GM23338 (cell line): ENCODE data around the gene P4HTM. TPM values are rescaled to one million over a fixed set of nuclear protein-coding genes. Genes with fewer than 3 reads are reported as not detected.

Experiments
- ATAC-seq: fragments of 200-7000 bp; cut with Tn5 transposase; 3 replicates; pipeline ENCODE4 v1.9.1; 2020
- DNase-seq: peaks from one replicate; pipeline ENCODE4 v3.0.0-alpha.2; 2015; ENCODE audit warnings: low spot score
- H2AFZ ChIP-seq: fragments of 200-600 bp; sonication (generic); 2 replicates; pipeline ENCODE4 v1.8.0; 2016; ENCODE audit warnings: antibody characterized with exemption, mild to moderate bottlenecking, moderate library complexity
- H3F3A ChIP-seq: fragments of 200-600 bp; sonication (generic); replicated peaks from 2 replicates; pipeline ENCODE4 v1.8.0; 2017; ENCODE audit warnings: antibody characterized with exemption, mixed run types, low read depth
- H3K27ac ChIP-seq: fragments of 200-600 bp; sonication (generic); 2 replicates; pipeline ENCODE4 v1.6.1; 2016; ENCODE audit warnings: low read depth
- H3K27me3 ChIP-seq: fragments of 200-600 bp; sonication (generic); 2 replicates; pipeline ENCODE4 v1.8.0; 2016; ENCODE audit warnings: mild to moderate bottlenecking, mixed run types, moderate library complexity; ENCODE audit not compliant: insufficient read depth
- H3K36me3 ChIP-seq: fragments of 200-600 bp; sonication (generic); 2 replicates; pipeline ENCODE4 v1.8.0; 2016; ENCODE audit warnings: mild to moderate bottlenecking; ENCODE audit not compliant: insufficient read depth
- H3K4me1 ChIP-seq: fragments of 200-600 bp; sonication (generic); 2 replicates; pipeline ENCODE4 v1.8.0; 2016; ENCODE audit warnings: mild to moderate bottlenecking, moderate library complexity; ENCODE audit not compliant: insufficient read depth
- H3K4me2 ChIP-seq: fragments of 200-600 bp; sonication (generic); 2 replicates; pipeline ENCODE4 v1.7.1; 2017; ENCODE audit warnings: mixed run types
- H3K4me3 ChIP-seq: fragments of 200-600 bp; sonication (generic); 2 replicates; pipeline ENCODE4 v1.6.1; 2016; ENCODE audit warnings: mixed run types
- H3K79me2 ChIP-seq: fragments of 200-600 bp; sonication (generic); replicated peaks from 2 replicates; pipeline ENCODE4 v1.8.0; 2017; ENCODE audit warnings: mild to moderate bottlenecking; ENCODE audit not compliant: insufficient read depth
- H3K9me2 ChIP-seq: fragments of 200-600 bp; sonication (generic); 2 replicates; pipeline ENCODE4 v1.8.0; 2017; ENCODE audit not compliant: insufficient read depth
- H4K20me1 ChIP-seq: fragments of 200-600 bp; sonication (generic); replicated peaks from 2 replicates; pipeline ENCODE4 v1.8.0; 2017; ENCODE audit warnings: mild to moderate bottlenecking; ENCODE audit not compliant: insufficient read depth
- H3K27ac Mint-ChIP-seq: 2 replicates; pipeline ENCODE4 v1.8.0; 2020; ENCODE audit warnings: inconsistent platforms, mild to moderate bottlenecking, moderate library complexity, mixed read lengths
- H3K27me3 Mint-ChIP-seq: 3 replicates; pipeline ENCODE4 v1.8.0; 2022; ENCODE audit warnings: low read depth, mild to moderate bottlenecking, moderate library complexity, mixed read lengths, inconsistent platforms; ENCODE audit not compliant: insufficient read depth, poor library complexity
- H3K36me3 Mint-ChIP-seq: 3 replicates; pipeline ENCODE4 v1.8.0; 2021; ENCODE audit warnings: low read depth, mild to moderate bottlenecking, inconsistent platforms, moderate library complexity, mixed read lengths
- H3K4me1 Mint-ChIP-seq: 3 replicates; pipeline ENCODE4 v1.8.0; 2020; ENCODE audit warnings: mild to moderate bottlenecking, inconsistent platforms, mixed read lengths
- H3K4me3 Mint-ChIP-seq: 3 replicates; pipeline ENCODE4 v1.8.0; 2021; ENCODE audit warnings: moderate library complexity, mild to moderate bottlenecking, inconsistent platforms, mixed read lengths
- H3K9me3 Mint-ChIP-seq: 3 replicates; pipeline ENCODE4 v1.8.0; 2020; ENCODE audit warnings: moderate library complexity, mild to moderate bottlenecking, inconsistent platforms, mixed read lengths
- CREB1 ChIP-seq: fragments of 250-450 bp; sonication (Bioruptor Pico); IDR thresholded peaks from 2 replicates; pipeline ENCODE4 v1.5.0; 2020; ENCODE audit warnings: low read depth, mild to moderate bottlenecking, moderate library complexity
- EZH2 ChIP-seq: fragments of 200-600 bp; sonication (generic); IDR thresholded peaks from one replicate; pipeline ENCODE4 v1.8.0; 2017; ENCODE audit warnings: antibody characterized with exemption, mild to moderate bottlenecking, low read depth; ENCODE audit not compliant: unreplicated experiment
- NANOG ChIP-seq: IDR thresholded peaks from 2 replicates; pipeline ENCODE4 v1.6.1; 2016; ENCODE audit warnings: antibody characterized with exemption, borderline replicate concordance
- POLR2AphosphoS5 ChIP-seq: IDR thresholded peaks from 2 replicates; pipeline ENCODE4 v1.6.1; 2016; ENCODE audit warnings: antibody characterized with exemption, low read depth
- ZNF114 ChIP-seq: fragments of 250-450 bp; sonication (Bioruptor Pico); IDR thresholded peaks from 2 replicates; pipeline ENCODE4 v1.5.0; 2020; ENCODE audit warnings: mild to moderate bottlenecking, moderate library complexity
- ZNF331 ChIP-seq: fragments of 250-450 bp; sonication (Bioruptor Pico); IDR thresholded peaks from 2 replicates; pipeline ENCODE4 v1.5.0; 2020; ENCODE audit warnings: low read depth, mild to moderate bottlenecking, moderate library complexity
- polyA plus RNA-seq: library from polyadenylated mRNA; unstranded; fragments of >200 nt; fragmentation: Nextera tagmentation; extraction: Ambion mirVana; gene quantifications from 2 replicates; pipeline ENCODE4 v1.2.1, GENCODE V29; 2016
- total RNA-seq: library from RNA; depleted of rRNA; stranded (reverse); fragments of >200 nt; shearing (Covaris generic); gene quantifications from 2 replicates; pipeline ENCODE4 v1.2.3, GENCODE V29; 2014
- TF ChIP-seq, protein P1 (sequence below): IDR thresholded peaks from one replicate; pipeline ENCODE4 v1.6.1; 2018; ENCODE audit warnings: antibody characterized with exemption; ENCODE audit not compliant: unreplicated experiment
- TF ChIP-seq, protein P2 (sequence below), 2 experiments: fragments of 200-600 bp in 1 of 2; sonication (generic) in 1 of 2; conservative IDR thresholded peaks; 2 replicates each; pipeline versions ENCODE4 v1.5.1 to v1.6.1; 2016 to 2017; ENCODE audit warnings: antibody characterized with exemption in 2 of 2, low read depth in 2 of 2, mild to moderate bottlenecking in 2 of 2, moderate library complexity in 1 of 2
- TF ChIP-seq, protein P3 (sequence below): IDR thresholded peaks from 2 replicates; pipeline ENCODE4 v1.6.1; 2016; ENCODE audit warnings: antibody characterized with exemption

Gene P4HTM
- total and polyA plus RNA-seq, 2 experiments from 2014 or later = 15.9 to 28.7 TPM

DNA sequence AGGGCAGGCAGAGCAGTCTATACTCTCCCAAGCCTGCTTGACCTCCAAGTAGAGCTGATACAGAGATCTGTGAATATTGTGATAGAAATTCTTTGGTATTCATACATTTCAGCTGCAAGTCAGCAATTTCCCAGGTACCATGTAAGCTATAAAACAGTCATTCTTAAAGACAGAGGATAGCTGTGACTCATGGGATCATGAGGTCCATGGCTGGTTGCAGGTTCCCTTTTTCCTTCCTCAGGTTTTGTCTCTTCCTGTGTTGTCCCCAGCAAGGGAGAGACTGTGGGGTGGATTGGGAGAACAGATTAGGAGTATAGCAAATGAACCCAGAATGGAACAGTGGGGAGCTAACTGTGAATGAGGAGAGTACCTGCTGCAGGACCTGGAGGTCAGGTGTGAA, 5.4 kb upstream of the P4HTM start (continued):
- TF ChIP-seq, protein P1, sequence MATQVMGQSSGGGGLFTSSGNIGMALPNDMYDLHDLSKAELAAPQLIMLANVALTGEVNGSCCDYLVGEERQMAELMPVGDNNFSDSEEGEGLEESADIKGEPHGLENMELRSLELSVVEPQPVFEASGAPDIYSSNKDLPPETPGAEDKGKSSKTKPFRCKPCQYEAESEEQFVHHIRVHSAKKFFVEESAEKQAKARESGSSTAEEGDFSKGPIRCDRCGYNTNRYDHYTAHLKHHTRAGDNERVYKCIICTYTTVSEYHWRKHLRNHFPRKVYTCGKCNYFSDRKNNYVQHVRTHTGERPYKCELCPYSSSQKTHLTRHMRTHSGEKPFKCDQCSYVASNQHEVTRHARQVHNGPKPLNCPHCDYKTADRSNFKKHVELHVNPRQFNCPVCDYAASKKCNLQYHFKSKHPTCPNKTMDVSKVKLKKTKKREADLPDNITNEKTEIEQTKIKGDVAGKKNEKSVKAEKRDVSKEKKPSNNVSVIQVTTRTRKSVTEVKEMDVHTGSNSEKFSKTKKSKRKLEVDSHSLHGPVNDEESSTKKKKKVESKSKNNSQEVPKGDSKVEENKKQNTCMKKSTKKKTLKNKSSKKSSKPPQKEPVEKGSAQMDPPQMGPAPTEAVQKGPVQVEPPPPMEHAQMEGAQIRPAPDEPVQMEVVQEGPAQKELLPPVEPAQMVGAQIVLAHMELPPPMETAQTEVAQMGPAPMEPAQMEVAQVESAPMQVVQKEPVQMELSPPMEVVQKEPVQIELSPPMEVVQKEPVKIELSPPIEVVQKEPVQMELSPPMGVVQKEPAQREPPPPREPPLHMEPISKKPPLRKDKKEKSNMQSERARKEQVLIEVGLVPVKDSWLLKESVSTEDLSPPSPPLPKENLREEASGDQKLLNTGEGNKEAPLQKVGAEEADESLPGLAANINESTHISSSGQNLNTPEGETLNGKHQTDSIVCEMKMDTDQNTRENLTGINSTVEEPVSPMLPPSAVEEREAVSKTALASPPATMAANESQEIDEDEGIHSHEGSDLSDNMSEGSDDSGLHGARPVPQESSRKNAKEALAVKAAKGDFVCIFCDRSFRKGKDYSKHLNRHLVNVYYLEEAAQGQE = no peak
- no peak for TF ChIP-seq ZNF331
- TF ChIP-seq NANOG = no peak

DNA sequence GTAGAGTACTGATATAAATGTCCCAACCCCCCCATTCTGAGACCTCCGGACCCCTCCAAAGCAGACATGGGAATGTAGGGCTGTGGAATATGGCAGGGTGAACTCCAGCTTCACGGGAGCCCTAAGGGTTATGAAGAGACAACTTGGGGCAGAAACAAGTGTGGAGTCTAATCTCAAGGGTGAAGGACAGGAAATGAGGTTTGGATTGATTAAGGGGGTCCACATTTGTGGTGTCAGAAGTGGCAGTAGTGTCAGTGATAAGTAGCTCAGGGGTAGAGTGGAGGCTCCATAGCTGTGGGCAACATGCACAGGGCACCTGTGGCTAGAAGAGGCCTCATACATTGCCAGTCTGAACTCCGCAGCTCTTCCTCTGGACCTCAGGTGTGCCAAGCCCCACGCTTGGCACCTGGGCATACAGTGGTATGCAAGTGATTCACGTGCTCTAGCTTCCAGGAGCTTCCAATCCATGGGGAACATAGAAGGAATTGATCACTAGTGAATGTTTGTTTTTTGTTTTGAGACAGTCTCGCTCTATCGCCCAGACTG, 4.1 kb upstream of the P4HTM start:
- H3K4me1 ChIP-seq = peaks cover 5% of the 10 kb centered on the region; the same call in 1 of the 2 replicates
- peaks cover 25% of the 10 kb centered on the region for H4K20me1 ChIP-seq
- Mint-ChIP-seq H3K4me3 (no peak overlapping the region), H3K27ac (peak overlapping the region; percentile 11; the same call in 1 of the 2 replicates), H3K4me1 (peaks cover 10% of the 10 kb centered on the region), H3K36me3 (peaks cover 56% of the 10 kb centered on the region), H3K9me3 (no peaks in the 10 kb centered on the region), H3K27me3 (peaks cover 29% of the 10 kb centered on the region)
- no peak overlapping the region for H3K4me3 ChIP-seq
- H3K36me3 ChIP-seq = peaks cover 10% of the 10 kb centered on the region
- H3K4me2 ChIP-seq = no peak overlapping the region
- TF ChIP-seq, protein P2, sequence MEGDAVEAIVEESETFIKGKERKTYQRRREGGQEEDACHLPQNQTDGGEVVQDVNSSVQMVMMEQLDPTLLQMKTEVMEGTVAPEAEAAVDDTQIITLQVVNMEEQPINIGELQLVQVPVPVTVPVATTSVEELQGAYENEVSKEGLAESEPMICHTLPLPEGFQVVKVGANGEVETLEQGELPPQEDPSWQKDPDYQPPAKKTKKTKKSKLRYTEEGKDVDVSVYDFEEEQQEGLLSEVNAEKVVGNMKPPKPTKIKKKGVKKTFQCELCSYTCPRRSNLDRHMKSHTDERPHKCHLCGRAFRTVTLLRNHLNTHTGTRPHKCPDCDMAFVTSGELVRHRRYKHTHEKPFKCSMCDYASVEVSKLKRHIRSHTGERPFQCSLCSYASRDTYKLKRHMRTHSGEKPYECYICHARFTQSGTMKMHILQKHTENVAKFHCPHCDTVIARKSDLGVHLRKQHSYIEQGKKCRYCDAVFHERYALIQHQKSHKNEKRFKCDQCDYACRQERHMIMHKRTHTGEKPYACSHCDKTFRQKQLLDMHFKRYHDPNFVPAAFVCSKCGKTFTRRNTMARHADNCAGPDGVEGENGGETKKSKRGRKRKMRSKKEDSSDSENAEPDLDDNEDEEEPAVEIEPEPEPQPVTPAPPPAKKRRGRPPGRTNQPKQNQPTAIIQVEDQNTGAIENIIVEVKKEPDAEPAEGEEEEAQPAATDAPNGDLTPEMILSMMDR (conservative IDR thresholded peaks at IDR 0.05; ENCODE audit: low read depth in 2 of 2) = no peak
- TF ChIP-seq POLR2AphosphoS5 = no peak
- TF ChIP-seq, protein P3, sequence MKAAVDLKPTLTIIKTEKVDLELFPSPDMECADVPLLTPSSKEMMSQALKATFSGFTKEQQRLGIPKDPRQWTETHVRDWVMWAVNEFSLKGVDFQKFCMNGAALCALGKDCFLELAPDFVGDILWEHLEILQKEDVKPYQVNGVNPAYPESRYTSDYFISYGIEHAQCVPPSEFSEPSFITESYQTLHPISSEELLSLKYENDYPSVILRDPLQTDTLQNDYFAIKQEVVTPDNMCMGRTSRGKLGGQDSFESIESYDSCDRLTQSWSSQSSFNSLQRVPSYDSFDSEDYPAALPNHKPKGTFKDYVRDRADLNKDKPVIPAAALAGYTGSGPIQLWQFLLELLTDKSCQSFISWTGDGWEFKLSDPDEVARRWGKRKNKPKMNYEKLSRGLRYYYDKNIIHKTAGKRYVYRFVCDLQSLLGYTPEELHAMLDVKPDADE = no peak
- TF ChIP-seq ZNF331 = no peak
- no peak for TF ChIP-seq EZH2
- no peak for TF ChIP-seq CREB1 (CRISPR knock-in tag)
- no peak for TF ChIP-seq ZNF114 (CRISPR knock-in tag)
- no peak for TF ChIP-seq NANOG
- 0 out of 2 replicates have a peak, but pooled peaks cover 10% of the 10 kb centered on the region for H3F3A ChIP-seq
- H3K9me2 ChIP-seq = no peaks in the 10 kb centered on the region
- no peak overlapping the region for H2AFZ ChIP-seq
- ATAC-seq (no peak), DNase-seq (no peak)
- H3K27ac ChIP-seq = 0 out of 2 replicates have a peak overlapping the region, but pooled peaks have one; percentile 19
- no peaks in the 10 kb centered on the region for H3K27me3 ChIP-seq
- peaks cover 4% of the 10 kb centered on the region; the same call in 1 of the 2 replicates for H3K79me2 ChIP-seq
